Measurements from ENCODE around the gene NCAPD2. TPM values are rescaled to one million over a fixed set of nuclear protein-coding genes. Genes with fewer than 3 reads are reported as not detected.
"Not testable (repeated sequence)": the region's sequence is repeated elsewhere in the genome, so short reads cannot be mapped to it uniquely, and the experiment has no call there.

NCAPD2 gene
- total RNA-seq, 1 experiment from 2014 or later, result 266 TPM

DNA sequence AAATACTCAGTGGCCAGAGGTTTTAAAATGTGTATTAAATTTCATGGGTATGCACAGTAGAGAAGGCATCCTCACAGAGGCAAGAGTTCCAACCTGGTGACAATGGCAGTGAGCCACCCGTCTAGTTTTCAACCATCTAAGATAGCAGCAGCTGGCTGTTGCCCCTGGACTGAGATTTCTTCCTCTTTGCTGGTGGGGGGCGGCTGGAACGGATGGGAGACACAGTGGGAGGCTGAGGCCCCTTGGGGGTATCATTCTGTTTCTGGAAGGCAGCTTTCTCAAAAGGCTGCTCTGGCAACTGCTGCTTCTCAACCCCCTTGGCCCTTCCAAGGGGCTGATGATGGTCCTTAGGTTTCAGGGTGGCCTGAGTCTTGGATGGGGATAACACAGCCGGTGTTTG is 63.0 kb downstream of the NCAPD2 start:
- BruUV-seq (replicated peaks), result TSS peak; percentile 24

DNA sequence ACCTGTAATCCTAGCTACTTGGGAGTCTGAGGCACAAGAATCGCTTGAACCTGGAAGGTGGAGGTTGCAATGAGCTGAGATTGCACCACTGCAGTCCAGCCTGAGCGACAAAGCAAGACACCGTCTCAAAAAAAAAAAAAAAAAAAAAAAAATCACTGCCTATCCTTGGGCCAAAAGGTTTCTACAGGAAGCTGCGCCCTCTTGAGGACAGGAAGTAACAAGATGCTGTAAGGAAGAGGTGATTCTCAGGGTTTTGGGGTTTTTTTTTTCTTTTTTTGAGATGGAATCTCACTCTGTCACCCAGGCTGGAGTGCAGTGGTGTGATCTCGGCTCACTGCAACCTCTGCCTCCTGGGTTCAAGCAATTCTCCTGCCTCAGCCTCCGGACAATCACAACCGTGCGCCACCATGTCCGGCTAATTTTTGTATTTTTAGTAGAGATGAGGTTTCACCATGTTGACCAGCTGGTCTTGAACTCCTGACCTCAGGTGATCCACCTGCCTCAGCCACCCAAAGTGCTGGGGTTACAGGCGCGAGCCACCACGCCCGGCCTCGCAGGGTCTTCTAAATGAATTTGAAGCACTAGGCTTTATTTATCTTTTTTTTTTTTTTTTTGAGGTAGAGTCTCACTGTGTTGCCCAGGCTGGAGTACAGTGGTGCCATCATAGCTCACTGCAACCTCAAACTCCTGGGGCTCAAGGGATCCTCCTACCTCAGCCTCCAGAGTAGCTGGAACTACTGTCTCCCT is 64.3 kb downstream of the NCAPD2 start:
- DNase-seq, result peak; percentile 65 to 71
- peaks cover 32% of the 10 kb centered on the region for H4K20me1 ChIP-seq (ENCODE audit: insufficient read depth)
- not testable (repeated sequence) for H3K27me3 ChIP-seq (ENCODE audit: insufficient read depth, low read depth); H3K4me1 ChIP-seq (replicated peaks; ENCODE audit: insufficient read depth); H2AFZ ChIP-seq; H3K27ac ChIP-seq; H3K9me3 ChIP-seq (ENCODE audit: insufficient read depth, low read depth); H3K9me2 ChIP-seq (ENCODE audit: insufficient read depth); H3K4me3 ChIP-seq; H3K4me2 ChIP-seq; BruUV-seq (replicated peaks)
- ChIA-PET POLR2A (ENCODE audit: unreplicated experiment) (interaction anchor here (0.6 kb wide), 1 partner anchor 217 kb away, joined by 9 read pairs; the partner anchor contains the start of gene TNFRSF1A), CTCF (interaction anchor here (0.6 to 1.1 kb wide), 11 partner anchors 92 to 345 kb away, joined by 3 to 15 read pairs (median 6); partner anchors contain the start of genes MLF2 and USP5)
- TF ChIP-seq, protein P1, sequence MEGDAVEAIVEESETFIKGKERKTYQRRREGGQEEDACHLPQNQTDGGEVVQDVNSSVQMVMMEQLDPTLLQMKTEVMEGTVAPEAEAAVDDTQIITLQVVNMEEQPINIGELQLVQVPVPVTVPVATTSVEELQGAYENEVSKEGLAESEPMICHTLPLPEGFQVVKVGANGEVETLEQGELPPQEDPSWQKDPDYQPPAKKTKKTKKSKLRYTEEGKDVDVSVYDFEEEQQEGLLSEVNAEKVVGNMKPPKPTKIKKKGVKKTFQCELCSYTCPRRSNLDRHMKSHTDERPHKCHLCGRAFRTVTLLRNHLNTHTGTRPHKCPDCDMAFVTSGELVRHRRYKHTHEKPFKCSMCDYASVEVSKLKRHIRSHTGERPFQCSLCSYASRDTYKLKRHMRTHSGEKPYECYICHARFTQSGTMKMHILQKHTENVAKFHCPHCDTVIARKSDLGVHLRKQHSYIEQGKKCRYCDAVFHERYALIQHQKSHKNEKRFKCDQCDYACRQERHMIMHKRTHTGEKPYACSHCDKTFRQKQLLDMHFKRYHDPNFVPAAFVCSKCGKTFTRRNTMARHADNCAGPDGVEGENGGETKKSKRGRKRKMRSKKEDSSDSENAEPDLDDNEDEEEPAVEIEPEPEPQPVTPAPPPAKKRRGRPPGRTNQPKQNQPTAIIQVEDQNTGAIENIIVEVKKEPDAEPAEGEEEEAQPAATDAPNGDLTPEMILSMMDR (conservative IDR thresholded peaks at IDR 0.05), result peak; percentile 70
- peaks cover 65% of the 10 kb centered on the region; the same call in 1 of the 2 replicates for H3F3A ChIP-seq (ENCODE audit: insufficient read depth, low read depth)
- intact Hi-C loops (cut with micrococcal nuclease; ENCODE audit: unreplicated experiment), result loop anchor here (5.0 kb wide), 1 partner anchor 136 kb away; no protein-coding TSS in a partner anchor
- H3K79me2 ChIP-seq (ENCODE audit: low read depth), result peaks cover 14% of the 10 kb centered on the region
- peaks cover 52% of the 10 kb centered on the region for H3K36me3 ChIP-seq (ENCODE audit: low read depth)

More for the DNA sequence above, 63.0 kb downstream of the NCAPD2 start:
- H3K79me2 ChIP-seq (ENCODE audit: low read depth), result peaks cover under 1% of the 10 kb centered on the region; the same call in 1 of the 2 replicates
- H3K9me3 ChIP-seq (ENCODE audit: insufficient read depth, low read depth), result no peaks in the 10 kb centered on the region
- intact Hi-C loops (cut with micrococcal nuclease; ENCODE audit: unreplicated experiment), result loop anchor here (5.0 kb wide), 1 partner anchor 135 kb away; no protein-coding TSS in a partner anchor
- no peaks in the 10 kb centered on the region for H3K9me2 ChIP-seq (ENCODE audit: insufficient read depth)
- no peak for DNase-seq
- H4K20me1 ChIP-seq (ENCODE audit: insufficient read depth), result peaks cover 20% of the 10 kb centered on the region
- H3K36me3 ChIP-seq (ENCODE audit: low read depth), result peaks cover 39% of the 10 kb centered on the region
- TF ChIP-seq, protein P1 (conservative IDR thresholded peaks at IDR 0.05), result no peak
- no peak for TF ChIP-seq EZH2 (IDR thresholded peaks at IDR 0.05; ENCODE audit: low read depth)
- no peaks in the 10 kb centered on the region for H3K27me3 ChIP-seq (ENCODE audit: insufficient read depth, low read depth)
- H3K4me3 ChIP-seq, result no peak overlapping the region
- H3F3A ChIP-seq (ENCODE audit: insufficient read depth, low read depth), result peaks cover 58% of the 10 kb centered on the region; the same call in 1 of the 2 replicates
- ChIA-PET POLR2A (ENCODE audit: unreplicated experiment) (no interaction called here), CTCF (interaction anchor here (0.5 kb wide), 1 partner anchor 39 kb away, joined by 4 read pairs; no protein-coding TSS in a partner anchor)
- H2AFZ ChIP-seq, result no peak overlapping the region
- H3K4me2 ChIP-seq, result no peak overlapping the region
- no peak overlapping the region for H3K27ac ChIP-seq
- H3K4me1 ChIP-seq (replicated peaks; ENCODE audit: insufficient read depth), result no peaks in the 10 kb centered on the region

DNA sequence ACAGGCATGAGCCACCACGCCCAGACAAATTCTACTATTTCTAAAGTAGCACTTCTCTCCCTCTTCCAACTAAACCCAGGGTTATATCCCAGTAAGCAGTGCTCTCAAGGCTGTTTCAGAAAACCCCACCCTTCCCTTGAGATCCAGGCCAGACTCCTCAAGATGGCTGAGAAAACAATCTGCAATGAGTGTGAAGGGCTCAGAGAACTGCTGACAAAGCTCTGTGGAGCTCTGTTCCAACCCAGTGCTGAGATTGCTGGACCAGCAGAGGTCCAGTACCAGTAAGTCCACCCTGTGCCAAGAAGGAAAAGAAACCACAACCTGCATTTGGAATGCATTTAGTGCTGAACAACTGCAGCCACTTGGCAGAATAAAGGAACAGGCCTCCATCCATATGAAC is 65.6 kb downstream of the NCAPD2 start:
- ChIA-PET CTCF (no interaction called here), POLR2A (ENCODE audit: unreplicated experiment) (interaction anchor here (0.6 kb wide), 1 partner anchor 21 kb away, joined by 6 read pairs; no protein-coding TSS in a partner anchor)
- Histone ChIP-seq H3K4me1 (replicated peaks; ENCODE audit: insufficient read depth) (no peaks in the 10 kb centered on the region), H3K27me3 (ENCODE audit: insufficient read depth, low read depth) (no peaks in the 10 kb centered on the region), H2AFZ (no peak overlapping the region), H3K9me3 (ENCODE audit: insufficient read depth, low read depth) (no peaks in the 10 kb centered on the region), H3K9me2 (ENCODE audit: insufficient read depth) (no peaks in the 10 kb centered on the region), H3K27ac (no peak overlapping the region), H3F3A (ENCODE audit: insufficient read depth, low read depth) (peaks cover 72% of the 10 kb centered on the region; the same call in 1 of the 2 replicates), H3K4me2 (no peak overlapping the region), H3K4me3 (no peak overlapping the region), H3K36me3 (ENCODE audit: low read depth) (peaks cover 58% of the 10 kb centered on the region), H3K79me2 (ENCODE audit: low read depth) (peaks cover 19% of the 10 kb centered on the region), H4K20me1 (ENCODE audit: insufficient read depth) (peaks cover 42% of the 10 kb centered on the region)
- BruUV-seq (replicated peaks), result no TSS peak
- intact Hi-C loops (cut with micrococcal nuclease; ENCODE audit: unreplicated experiment), result loop anchor here (5.0 kb wide), 1 partner anchor 137 kb away; no protein-coding TSS in a partner anchor
- TF ChIP-seq EZH2 (IDR thresholded peaks at IDR 0.05; ENCODE audit: low read depth), result no peak
- TF ChIP-seq, protein P1 (conservative IDR thresholded peaks at IDR 0.05), result no peak
- no peak for DNase-seq
